ENCODE data around the gene FKBP1C. TPM values are rescaled to one million over a fixed set of nuclear protein-coding genes. Genes with fewer than 3 reads are reported as not detected.
"Not testable (repeated sequence)": the region's sequence is repeated elsewhere in the genome, so short reads cannot be mapped to it uniquely, and the experiment has no call there.

FKBP1C gene
- total RNA-seq, 2 donors from 2014 or later = 0.32 TPM; not detected in 1

DNA sequence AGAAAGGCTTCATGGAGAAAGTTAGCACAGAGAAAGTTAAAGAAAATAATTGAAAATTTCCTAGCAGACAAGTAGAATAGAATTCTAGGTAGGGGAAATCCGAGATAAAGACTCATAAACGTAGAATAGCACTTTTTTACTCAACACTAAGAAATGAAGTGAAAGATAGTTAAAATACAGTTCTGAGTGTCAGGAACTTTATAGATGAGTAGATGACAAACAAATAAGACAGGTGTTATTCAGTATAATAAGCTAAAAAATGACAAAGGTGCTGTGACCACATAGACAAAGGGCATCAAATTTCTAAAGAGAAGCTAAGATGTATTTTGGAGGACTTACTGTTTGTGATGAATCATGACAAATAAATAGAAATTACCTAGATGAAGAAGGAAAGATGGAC lies 12.9 kb downstream of the FKBP1C start:
- Histone ChIP-seq H3K36me3 (no peaks in the 10 kb centered on the region), H3K4me1 (replicated peaks) (no peaks in the 10 kb centered on the region), H3K4me3 (no peak overlapping the region), H3K9me3 (no peaks in the 10 kb centered on the region), H3K27me3 (replicated peaks; ENCODE audit: insufficient read depth) (no peaks in the 10 kb centered on the region), H3K27ac (no peak overlapping the region)
- intact Hi-C loops (cut with DNase I) = no loop called here
- no peak for DNase-seq (ENCODE audit: low spot score)
- 67% methylated on average over 2 of the region's 2 CpGs for WGBS
- TF ChIP-seq, protein P1, sequence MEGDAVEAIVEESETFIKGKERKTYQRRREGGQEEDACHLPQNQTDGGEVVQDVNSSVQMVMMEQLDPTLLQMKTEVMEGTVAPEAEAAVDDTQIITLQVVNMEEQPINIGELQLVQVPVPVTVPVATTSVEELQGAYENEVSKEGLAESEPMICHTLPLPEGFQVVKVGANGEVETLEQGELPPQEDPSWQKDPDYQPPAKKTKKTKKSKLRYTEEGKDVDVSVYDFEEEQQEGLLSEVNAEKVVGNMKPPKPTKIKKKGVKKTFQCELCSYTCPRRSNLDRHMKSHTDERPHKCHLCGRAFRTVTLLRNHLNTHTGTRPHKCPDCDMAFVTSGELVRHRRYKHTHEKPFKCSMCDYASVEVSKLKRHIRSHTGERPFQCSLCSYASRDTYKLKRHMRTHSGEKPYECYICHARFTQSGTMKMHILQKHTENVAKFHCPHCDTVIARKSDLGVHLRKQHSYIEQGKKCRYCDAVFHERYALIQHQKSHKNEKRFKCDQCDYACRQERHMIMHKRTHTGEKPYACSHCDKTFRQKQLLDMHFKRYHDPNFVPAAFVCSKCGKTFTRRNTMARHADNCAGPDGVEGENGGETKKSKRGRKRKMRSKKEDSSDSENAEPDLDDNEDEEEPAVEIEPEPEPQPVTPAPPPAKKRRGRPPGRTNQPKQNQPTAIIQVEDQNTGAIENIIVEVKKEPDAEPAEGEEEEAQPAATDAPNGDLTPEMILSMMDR (IDR thresholded peaks at IDR 0.05) = no peak
- TF ChIP-seq POLR2A (IDR thresholded peaks at IDR 0.05) (no peak), POLR2AphosphoS5 (IDR thresholded peaks at IDR 0.05) (no peak)

DNA sequence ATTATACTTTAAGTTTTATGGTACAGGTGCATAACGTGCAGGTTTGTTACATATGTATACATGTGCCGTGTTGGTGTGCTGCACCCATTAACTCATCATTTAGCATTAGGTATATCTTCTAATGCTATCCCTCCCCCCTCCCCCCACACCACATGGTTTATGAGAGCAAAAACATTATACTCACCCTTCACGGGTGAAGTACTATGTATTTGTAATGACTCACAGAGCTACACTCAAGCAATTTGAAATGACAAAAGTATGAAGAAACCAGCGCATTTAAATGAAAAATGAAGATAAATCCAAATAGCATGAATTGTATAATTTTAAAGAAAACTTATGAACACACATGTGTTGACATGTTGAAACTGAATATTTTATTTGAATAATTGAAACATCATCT lies 14.7 kb downstream of the FKBP1C start:
- intact Hi-C loops (cut with DNase I); DNase-seq (ENCODE audit: low spot score); H3K36me3 ChIP-seq; H3K9me3 ChIP-seq; H3K4me1 ChIP-seq (replicated peaks); H3K4me3 ChIP-seq; H3K27me3 ChIP-seq (replicated peaks; ENCODE audit: insufficient read depth); H3K27ac ChIP-seq: not testable (repeated sequence)
- 48% methylated on average over 4 of the region's 4 CpGs for WGBS

DNA sequence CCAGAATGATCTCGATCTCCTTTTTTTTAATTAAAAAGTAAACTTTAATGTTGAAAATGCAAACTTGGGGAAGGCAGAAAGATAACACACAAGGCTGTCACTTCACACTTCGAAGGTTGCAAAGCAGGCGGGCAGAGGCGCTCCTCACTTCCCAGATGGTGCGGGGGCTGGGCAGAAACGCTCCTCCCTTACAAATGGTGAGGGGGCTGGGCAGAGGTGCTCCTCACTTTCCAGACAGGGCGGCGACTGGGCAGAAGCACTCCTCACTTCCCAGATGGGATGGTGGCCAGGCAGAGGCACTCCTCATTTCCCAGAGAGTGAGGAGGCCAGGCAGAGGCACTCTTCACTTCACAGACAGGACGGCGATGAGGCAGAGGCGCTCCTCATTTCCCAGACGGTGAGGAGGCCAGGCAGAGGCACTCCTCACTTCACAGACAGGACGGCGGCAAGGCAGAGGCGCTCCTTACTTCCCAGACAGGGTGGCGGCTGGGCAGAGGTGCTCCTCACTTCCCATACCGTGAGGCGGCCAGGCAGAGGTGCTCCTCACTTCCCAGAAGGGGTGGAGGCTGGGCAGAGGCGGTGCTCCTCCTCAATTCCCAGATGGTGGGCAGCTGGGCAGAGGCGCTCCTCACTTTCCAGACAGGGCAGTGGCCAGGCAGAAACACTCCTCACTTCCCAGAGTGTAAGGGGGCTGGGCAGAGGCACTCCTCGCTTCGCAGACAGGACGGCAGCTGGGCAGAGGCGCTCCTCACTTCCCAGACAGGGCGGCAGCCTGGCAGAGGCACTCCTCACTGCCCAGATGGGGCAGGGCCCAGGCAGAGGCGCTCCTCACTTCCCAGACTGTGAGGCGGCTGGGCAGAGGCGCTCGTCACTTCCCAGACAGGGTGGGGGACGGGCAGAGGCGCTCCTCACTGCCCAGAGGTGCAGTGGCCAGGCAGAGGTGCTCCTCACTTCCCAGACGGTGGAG lies 16.9 kb downstream of the FKBP1C start:
- intact Hi-C loops (cut with DNase I); H3K27me3 ChIP-seq (replicated peaks; ENCODE audit: insufficient read depth); DNase-seq (ENCODE audit: low spot score): not testable (repeated sequence)

DNA sequence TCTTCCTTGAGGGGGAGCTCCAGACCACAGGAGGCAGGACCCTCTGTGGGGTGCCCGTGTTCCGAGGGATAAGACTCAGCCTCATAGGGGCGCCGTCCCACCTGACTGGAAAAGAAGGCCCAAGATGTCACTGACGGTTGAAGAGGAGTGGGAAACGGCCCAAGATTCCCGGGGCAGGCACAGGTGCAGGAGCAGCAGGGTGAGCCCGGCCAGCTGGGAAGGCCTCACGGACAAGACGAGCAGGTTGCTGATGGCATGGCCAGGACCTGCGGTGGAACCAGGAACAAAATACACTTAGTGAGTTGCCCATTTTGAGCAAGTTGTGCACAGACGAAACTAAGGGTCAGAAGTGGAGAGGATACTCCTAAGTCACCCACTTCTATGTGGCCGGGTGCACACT lies 18.8 kb downstream of the FKBP1C start:
- H3K9me3 ChIP-seq; intact Hi-C loops (cut with DNase I); H3K4me1 ChIP-seq (replicated peaks); DNase-seq (ENCODE audit: low spot score); H3K27ac ChIP-seq; H3K4me3 ChIP-seq; H3K36me3 ChIP-seq; H3K27me3 ChIP-seq (replicated peaks; ENCODE audit: insufficient read depth): not testable (repeated sequence)
- WGBS = 88% methylated on average over 12 of the region's 13 CpGs

More for the DNA sequence above, 16.9 kb downstream of the FKBP1C start:
- not testable (repeated sequence) for H3K9me3 ChIP-seq; H3K4me1 ChIP-seq (replicated peaks); H3K4me3 ChIP-seq; H3K27ac ChIP-seq; H3K36me3 ChIP-seq
- WGBS = 91% methylated on average over 32 of the region's 32 CpGs

DNA sequence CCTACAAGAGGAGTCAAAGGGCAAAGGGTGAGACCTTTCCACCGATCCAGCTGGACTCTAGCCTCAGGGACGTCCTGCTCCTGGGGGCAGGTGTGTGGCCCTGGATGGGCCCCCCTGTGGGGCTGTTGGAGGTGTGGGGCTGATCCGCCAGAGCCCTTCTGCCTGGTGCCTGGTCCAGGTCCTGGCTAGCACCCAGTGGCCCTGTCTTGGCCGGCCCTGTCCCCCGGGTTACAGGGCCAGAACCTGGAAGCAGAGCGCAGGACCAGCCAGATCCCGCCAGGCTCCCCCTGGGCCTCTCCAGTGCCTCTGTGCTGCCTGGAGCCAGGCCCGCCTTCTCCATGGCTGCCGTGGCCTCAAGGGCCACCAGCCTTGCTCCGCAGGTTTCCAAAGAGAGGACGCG lies 19.2 kb downstream of the FKBP1C start:
- H3K4me1 ChIP-seq (replicated peaks); H3K9me3 ChIP-seq; DNase-seq (ENCODE audit: low spot score); H3K27ac ChIP-seq; H3K36me3 ChIP-seq; H3K27me3 ChIP-seq (replicated peaks; ENCODE audit: insufficient read depth); intact Hi-C loops (cut with DNase I); H3K4me3 ChIP-seq: not testable (repeated sequence)
- WGBS = 71% methylated on average over 8 of the region's 12 CpGs

DNA sequence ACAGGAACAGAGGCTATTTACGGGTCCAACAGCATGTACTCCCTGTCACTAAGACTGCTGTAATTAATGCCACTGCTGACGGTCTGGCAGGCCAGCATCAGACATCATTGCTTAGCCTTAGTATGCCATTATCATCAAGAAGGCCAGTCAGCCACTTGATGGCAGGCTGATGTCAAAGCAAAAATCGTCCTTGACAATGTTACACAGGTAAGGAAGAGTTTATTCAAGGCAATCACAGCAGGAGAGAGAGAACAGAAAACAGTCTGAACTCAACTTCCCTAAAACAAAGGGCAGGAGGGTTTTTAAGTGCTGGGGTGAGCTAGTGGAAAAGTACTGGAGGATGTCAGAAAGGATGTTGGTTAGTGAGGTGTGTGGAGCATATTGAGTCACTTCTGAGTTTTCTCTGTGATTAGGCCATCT lies 25.1 kb downstream of the FKBP1C start:
- no peak overlapping the region for H3K4me3 ChIP-seq
- H3K36me3 ChIP-seq = no peaks in the 10 kb centered on the region
- H3K27me3 ChIP-seq (replicated peaks; ENCODE audit: insufficient read depth) = no peaks in the 10 kb centered on the region
- H3K4me1 ChIP-seq (replicated peaks) = no peaks in the 10 kb centered on the region
- intact Hi-C loops (cut with DNase I) = no loop called here
- no peak overlapping the region for H3K27ac ChIP-seq
- 50% methylated on average over 3 of the region's 3 CpGs for WGBS
- DNase-seq (ENCODE audit: low spot score) = no peak
- H3K9me3 ChIP-seq = no peaks in the 10 kb centered on the region
- no peak for TF ChIP-seq POLR2AphosphoS5 (IDR thresholded peaks at IDR 0.05)

DNA sequence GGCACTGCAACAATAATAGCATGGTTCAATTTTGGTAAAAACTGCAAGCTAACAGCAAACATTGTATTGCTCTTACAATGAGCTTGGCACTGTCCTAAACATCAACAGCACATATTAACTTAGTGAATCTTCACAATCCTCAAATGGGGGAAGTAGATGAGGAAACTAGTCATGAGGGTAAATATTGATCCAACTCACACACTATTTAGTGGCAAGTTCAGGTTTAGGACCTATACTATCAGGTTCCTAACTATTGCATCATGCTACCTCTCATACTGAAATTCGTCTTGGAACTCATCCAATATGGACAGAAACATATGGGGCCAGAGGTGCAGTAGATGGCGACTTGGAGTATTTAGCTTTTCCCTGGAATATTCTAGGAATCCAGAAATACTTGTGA lies 34.2 kb downstream of the FKBP1C start:
- intact Hi-C loops (cut with DNase I) = no loop called here
- 75% methylated on average over 2 of the region's 2 CpGs for WGBS
- H3K4me1 ChIP-seq (replicated peaks) = no peaks in the 10 kb centered on the region
- no peak overlapping the region for H3K27ac ChIP-seq
- TF ChIP-seq, protein P1 (IDR thresholded peaks at IDR 0.05) = no peak
- TF ChIP-seq POLR2A (IDR thresholded peaks at IDR 0.05) = no peak
- no peak overlapping the region for H3K4me3 ChIP-seq
- no peaks in the 10 kb centered on the region for H3K27me3 ChIP-seq (replicated peaks; ENCODE audit: insufficient read depth)
- H3K36me3 ChIP-seq = no peaks in the 10 kb centered on the region
- DNase-seq (ENCODE audit: low spot score) = no peak
- no peaks in the 10 kb centered on the region for H3K9me3 ChIP-seq
